Ovary (tissue), 3 donors: ENCODE results near the gene EFEMP2.

ENCODE experiments used
- EP300 ChIP-seq: sonication (generic); formaldehyde crosslinking; IDR thresholded peaks from one replicate; pipeline ENCODE4 v1.6.1; 2017; ENCODE audit warnings: antibody characterized with exemption
- POLR2A ChIP-seq: fragments of 450-650 bp; IDR thresholded peaks from one replicate; pipeline ENCODE4 v1.6.1; 2017; ENCODE audit warnings: antibody characterized with exemption, mild to moderate bottlenecking, moderate library complexity
- TF ChIP-seq, protein P1 (sequence below), 3 donors: fragments of 450-650 bp in 2 of 3; fragments of 200-600 bp in 1 of 3; IDR thresholded peaks; one replicate each; pipeline versions ENCODE4 v1.5.1 to v1.8.0; 2016 to 2022; ENCODE audit warnings: antibody characterized with exemption in 3 of 3, mild to moderate bottlenecking in 1 of 3
- donor health status: DM: no; HTN: no; CAD: no.

DNA sequence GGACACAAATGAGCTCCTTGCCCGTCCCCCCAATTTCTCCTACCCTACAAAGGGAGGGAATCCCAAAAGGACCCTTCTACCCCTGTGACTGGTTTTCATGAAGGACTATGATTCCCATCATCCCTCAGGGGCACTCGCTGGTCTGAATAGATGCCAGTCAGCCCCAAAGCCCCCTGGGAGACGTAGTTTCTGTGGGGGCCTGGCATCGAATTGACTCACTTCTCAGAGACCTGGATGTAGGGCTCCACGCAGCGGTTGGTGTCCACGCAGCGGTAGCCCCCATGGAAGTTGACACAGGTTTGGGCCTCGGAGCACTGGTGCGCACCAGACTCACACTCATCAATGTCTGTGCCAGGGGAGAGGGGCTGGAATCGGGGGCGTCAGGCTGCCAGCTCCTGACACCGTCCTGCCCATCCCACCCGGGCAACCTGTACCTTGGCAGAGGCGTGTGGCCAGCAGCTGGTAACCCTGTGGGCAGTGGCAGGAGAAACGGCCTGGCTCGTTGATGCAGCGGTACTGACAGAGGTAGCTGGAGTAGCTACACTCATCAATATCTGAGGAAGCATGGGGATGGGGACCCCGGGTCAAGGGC is 4.4 kb downstream of the EFEMP2 start:
- no peak for TF ChIP-seq POLR2A
- TF ChIP-seq, protein P1, sequence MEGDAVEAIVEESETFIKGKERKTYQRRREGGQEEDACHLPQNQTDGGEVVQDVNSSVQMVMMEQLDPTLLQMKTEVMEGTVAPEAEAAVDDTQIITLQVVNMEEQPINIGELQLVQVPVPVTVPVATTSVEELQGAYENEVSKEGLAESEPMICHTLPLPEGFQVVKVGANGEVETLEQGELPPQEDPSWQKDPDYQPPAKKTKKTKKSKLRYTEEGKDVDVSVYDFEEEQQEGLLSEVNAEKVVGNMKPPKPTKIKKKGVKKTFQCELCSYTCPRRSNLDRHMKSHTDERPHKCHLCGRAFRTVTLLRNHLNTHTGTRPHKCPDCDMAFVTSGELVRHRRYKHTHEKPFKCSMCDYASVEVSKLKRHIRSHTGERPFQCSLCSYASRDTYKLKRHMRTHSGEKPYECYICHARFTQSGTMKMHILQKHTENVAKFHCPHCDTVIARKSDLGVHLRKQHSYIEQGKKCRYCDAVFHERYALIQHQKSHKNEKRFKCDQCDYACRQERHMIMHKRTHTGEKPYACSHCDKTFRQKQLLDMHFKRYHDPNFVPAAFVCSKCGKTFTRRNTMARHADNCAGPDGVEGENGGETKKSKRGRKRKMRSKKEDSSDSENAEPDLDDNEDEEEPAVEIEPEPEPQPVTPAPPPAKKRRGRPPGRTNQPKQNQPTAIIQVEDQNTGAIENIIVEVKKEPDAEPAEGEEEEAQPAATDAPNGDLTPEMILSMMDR (IDR thresholded peaks at IDR 0.05) = no peak
- TF ChIP-seq EP300 = no peak
